T follicular helper cell (primary cell): ENCODE measurements around the gene FCER2.
A peak's percentile ranks its signal among the peaks of the same experiment; 100 is the strongest.

ENCODE experiments used
- DNase-seq: peaks from one replicate; pipeline ENCODE4 v3.0.0-alpha.2; 2020; ENCODE audit warnings: low read depth

The FCER2 gene

GRCh38 chr19:7733376-7733775 lies 31.4 kb upstream of the FCER2 start:
- DNase-seq = no peak

- DNase-seq = no peak
Observed at GRCh38 chr19:7732045-7732444, 30.1 kb upstream of the FCER2 start, which contains the start of gene CLEC4G. Gene CLEC4G (minus strand): TSS chr19:7732110. CDS start chr19:7732102, 8 bp downstream.

- DNase-seq = no peak
Observed at GRCh38 chr19:7731615-7732014, 29.7 kb upstream of the FCER2 start.

GRCh38 chr19:7731218-7731595 lies 29.3 kb upstream of the FCER2 start:
- DNase-seq = no peak

- no peak for DNase-seq
Observed at GRCh38 chr19:7730286-7731217, 28.6 kb upstream of the FCER2 start.

- no peak for DNase-seq
Observed at GRCh38 chr19:7729831-7730285, 27.9 kb upstream of the FCER2 start.

- no peak for DNase-seq
Observed at GRCh38 chr19:7729211-7729610, 27.3 kb upstream of the FCER2 start.

GRCh38 chr19:7725791-7726190 lies 23.9 kb upstream of the FCER2 start:
- DNase-seq = no peak

- no peak for DNase-seq
Observed at GRCh38 chr19:7722231-7722651, 20.3 kb upstream of the FCER2 start.

- no peak for DNase-seq
Observed at GRCh38 chr19:7720351-7720750, 18.4 kb upstream of the FCER2 start.

- DNase-seq = no peak
Observed at GRCh38 chr19:7718668-7719067, 16.7 kb upstream of the FCER2 start.

GRCh38 chr19:7716762-7717161 lies 14.8 kb upstream of the FCER2 start:
- DNase-seq = no peak

- no peak for DNase-seq
Observed at GRCh38 chr19:7715671-7716070, 13.7 kb upstream of the FCER2 start.

- DNase-seq = no peak
Observed at GRCh38 chr19:7710616-7711015, 8.7 kb upstream of the FCER2 start.

- DNase-seq = no peak
Observed at GRCh38 chr19:7709932-7710460, 8.1 kb upstream of the FCER2 start.

GRCh38 chr19:7706955-7707456 lies 5.1 kb upstream of the FCER2 start:
- DNase-seq = no peak

GRCh38 chr19:7706188-7706954 lies 4.4 kb upstream of the FCER2 start:
- no peak for DNase-seq

GRCh38 chr19:7705387-7706187 lies 3.7 kb upstream of the FCER2 start:
- DNase-seq = peak; percentile 56

GRCh38 chr19:7704280-7705060 lies 2.5 kb upstream of the FCER2 start:
- DNase-seq = no peak

- no peak for DNase-seq
Observed at GRCh38 chr19:7703332-7703731, 1.4 kb upstream of the FCER2 start.
